ENCODE data around the gene RASIP1. TPM values are rescaled to one million over a fixed set of nuclear protein-coding genes. Genes with fewer than 3 reads are reported as not detected.

Gene RASIP1
- polyA plus RNA-seq, 1 experiment: 1.1 TPM

DNA sequence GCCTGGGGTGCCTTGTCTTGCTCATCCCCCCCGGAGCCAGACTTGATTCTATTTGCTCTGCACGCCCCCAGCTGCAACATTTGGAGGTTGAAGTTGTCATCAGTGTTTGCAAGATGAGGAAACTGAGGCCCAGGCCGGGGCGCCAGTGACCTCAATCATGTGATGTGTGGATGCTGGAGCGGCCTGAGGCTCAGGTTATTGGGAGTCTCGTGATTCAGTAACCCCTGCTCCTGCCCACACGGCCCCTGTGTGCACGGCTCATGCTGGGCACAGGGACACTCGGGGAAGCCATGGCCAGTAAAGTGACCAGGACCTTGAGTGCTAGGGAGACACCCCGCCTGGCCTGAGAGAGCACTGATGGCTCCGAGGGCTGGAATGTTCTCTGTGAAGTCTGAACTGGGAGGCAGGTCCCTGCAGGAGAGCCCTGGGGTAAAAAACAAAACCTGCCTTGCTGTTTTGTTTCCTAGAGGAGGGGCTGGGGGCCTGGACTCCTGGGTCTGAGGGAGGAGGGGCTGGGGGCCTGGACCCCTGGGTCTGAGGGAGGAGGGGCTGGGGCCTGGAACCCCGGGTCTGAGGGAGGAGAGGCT lies 16.8 kb upstream of the RASIP1 start:
- H3K27me3 ChIP-seq (ENCODE audit: control insufficient read depth, insufficient read depth, low read length): peaks cover 10% of the 10 kb centered on the region
- no peaks in the 10 kb centered on the region for H3K36me3 ChIP-seq (ENCODE audit: control insufficient read depth, insufficient read depth, low read length)
- no peak overlapping the region for H3K4me3 ChIP-seq (ENCODE audit: low read depth, low read length)
- TF ChIP-seq, protein P1, sequence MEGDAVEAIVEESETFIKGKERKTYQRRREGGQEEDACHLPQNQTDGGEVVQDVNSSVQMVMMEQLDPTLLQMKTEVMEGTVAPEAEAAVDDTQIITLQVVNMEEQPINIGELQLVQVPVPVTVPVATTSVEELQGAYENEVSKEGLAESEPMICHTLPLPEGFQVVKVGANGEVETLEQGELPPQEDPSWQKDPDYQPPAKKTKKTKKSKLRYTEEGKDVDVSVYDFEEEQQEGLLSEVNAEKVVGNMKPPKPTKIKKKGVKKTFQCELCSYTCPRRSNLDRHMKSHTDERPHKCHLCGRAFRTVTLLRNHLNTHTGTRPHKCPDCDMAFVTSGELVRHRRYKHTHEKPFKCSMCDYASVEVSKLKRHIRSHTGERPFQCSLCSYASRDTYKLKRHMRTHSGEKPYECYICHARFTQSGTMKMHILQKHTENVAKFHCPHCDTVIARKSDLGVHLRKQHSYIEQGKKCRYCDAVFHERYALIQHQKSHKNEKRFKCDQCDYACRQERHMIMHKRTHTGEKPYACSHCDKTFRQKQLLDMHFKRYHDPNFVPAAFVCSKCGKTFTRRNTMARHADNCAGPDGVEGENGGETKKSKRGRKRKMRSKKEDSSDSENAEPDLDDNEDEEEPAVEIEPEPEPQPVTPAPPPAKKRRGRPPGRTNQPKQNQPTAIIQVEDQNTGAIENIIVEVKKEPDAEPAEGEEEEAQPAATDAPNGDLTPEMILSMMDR (IDR thresholded peaks at IDR 0.05; ENCODE audit: insufficient read depth, low read depth, low read length): no peak
- DNase-seq (ENCODE audit: low read depth): no peak
- CTCF ChIA-PET: interaction anchor here (0.8 kb wide), 1 partner anchor 85 kb away, joined by 4 read pairs; no protein-coding TSS in a partner anchor
- POLR2A ChIA-PET: no interaction called here

DNA sequence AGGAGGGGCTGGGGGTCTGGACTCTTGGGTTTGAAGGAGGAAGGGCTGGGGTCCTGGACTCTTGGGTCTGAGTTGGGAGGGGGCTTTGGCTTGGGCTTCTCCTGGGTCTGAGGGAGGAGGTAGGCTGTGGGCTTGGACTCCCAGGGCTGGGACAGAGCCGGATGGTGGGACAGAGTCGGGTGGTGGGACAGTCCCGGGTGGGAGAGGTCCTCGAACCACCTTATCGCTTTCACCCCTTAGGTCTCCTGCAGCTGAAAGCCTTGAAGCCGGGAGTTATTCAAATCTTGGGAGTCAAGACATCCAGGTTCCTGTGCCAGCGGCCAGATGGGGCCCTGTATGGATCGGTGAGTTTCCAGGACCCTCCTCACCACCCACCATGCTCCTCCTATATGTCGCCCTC lies 16.3 kb upstream of the RASIP1 start:
- CTCF ChIA-PET: no interaction called here
- TF ChIP-seq, protein P1 (IDR thresholded peaks at IDR 0.05; ENCODE audit: insufficient read depth, low read depth, low read length): no peak
- H3K4me3 ChIP-seq (ENCODE audit: low read depth, low read length): no peak overlapping the region
- DNase-seq (ENCODE audit: low read depth): no peak
- H3K36me3 ChIP-seq (ENCODE audit: control insufficient read depth, insufficient read depth, low read length): no peaks in the 10 kb centered on the region
- POLR2A ChIA-PET: no interaction called here
- H3K27me3 ChIP-seq (ENCODE audit: control insufficient read depth, insufficient read depth, low read length): peaks cover 10% of the 10 kb centered on the region

DNA sequence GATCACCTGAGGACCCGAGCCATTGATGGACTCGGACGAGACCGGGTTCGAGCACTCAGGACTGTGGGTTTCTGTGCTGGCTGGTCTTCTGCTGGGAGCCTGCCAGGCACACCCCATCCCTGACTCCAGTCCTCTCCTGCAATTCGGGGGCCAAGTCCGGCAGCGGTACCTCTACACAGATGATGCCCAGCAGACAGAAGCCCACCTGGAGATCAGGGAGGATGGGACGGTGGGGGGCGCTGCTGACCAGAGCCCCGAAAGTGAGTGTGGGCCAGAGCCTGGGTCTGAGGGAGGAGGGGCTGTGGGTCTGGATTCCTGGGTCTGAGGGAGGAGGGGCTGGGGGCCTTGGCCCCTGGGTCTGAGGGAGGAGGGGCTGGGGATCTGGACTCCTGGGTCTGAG lies 15.8 kb upstream of the RASIP1 start:
- POLR2A ChIA-PET: no interaction called here
- Histone ChIP-seq H3K27me3 (ENCODE audit: control insufficient read depth, insufficient read depth, low read length) (peaks cover 10% of the 10 kb centered on the region), H3K36me3 (ENCODE audit: control insufficient read depth, insufficient read depth, low read length) (no peaks in the 10 kb centered on the region), H3K4me3 (ENCODE audit: low read depth, low read length) (no peak overlapping the region)
- DNase-seq (ENCODE audit: low read depth): no peak
- TF ChIP-seq, protein P1 (IDR thresholded peaks at IDR 0.05; ENCODE audit: insufficient read depth, low read depth, low read length): no peak
- CTCF ChIA-PET: no interaction called here

- DNase-seq (ENCODE audit: low read depth): no peak
- Histone ChIP-seq H3K27me3 (ENCODE audit: control insufficient read depth, insufficient read depth, low read length) (peaks cover 9% of the 10 kb centered on the region), H3K36me3 (ENCODE audit: control insufficient read depth, insufficient read depth, low read length) (no peaks in the 10 kb centered on the region), H3K4me3 (ENCODE audit: low read depth, low read length) (no peak overlapping the region)
- TF ChIP-seq, protein P1 (IDR thresholded peaks at IDR 0.05; ENCODE audit: insufficient read depth, low read depth, low read length): no peak
- POLR2A ChIA-PET: no interaction called here
- CTCF ChIA-PET: no interaction called here
Observed at GRCh38 chr19:48755787-48756186, 15.4 kb upstream of the RASIP1 start.

DNA sequence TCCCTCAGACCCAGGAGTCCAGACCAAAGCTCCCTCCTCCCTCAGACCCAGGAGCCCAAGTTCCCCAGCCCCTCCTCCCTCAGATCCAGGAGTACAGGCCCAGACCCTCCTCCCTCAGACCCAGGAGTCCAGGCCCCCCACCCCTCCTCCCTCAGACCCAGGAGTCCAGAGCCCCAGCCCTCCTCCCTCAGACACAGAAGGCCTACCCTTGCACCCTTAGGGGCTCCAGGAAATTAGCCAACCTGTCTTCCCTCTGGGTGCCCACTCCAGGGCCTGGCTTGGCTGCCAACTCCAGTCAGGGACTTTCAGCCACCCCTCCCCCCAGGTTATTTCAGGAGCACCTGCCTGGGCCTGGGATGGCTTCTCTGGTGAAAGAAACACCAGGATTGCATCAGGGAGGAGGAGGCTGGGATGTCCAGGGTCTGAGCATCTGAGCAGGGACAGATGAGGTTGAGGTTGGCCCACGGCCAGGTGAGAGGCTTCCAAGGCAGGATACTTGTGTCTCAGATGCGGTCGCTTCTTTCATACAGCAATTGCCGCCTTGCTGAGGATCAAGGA lies 14.8 kb upstream of the RASIP1 start, which contains the start of gene FGF21:
Gene FGF21 (plus strand): TSS at position 441 of the 558 bp plus-strand sequence. CDS start 713 bp downstream, outside the sequence.
- TF ChIP-seq, protein P1 (IDR thresholded peaks at IDR 0.05; ENCODE audit: insufficient read depth, low read depth, low read length): no peak
- POLR2A ChIA-PET: no interaction called here
- CTCF ChIA-PET: no interaction called here

More for the DNA sequence above, 14.8 kb upstream of the RASIP1 start, which contains the start of gene FGF21:
- Histone ChIP-seq H3K36me3 (ENCODE audit: control insufficient read depth, insufficient read depth, low read length) (no peaks in the 10 kb centered on the region), H3K4me3 (ENCODE audit: low read depth, low read length) (no peak within 1 kb of the TSS), H3K27me3 (ENCODE audit: control insufficient read depth, insufficient read depth, low read length) (peaks cover 9% of the 10 kb centered on the region; the same call in 1 of the 2 replicates)
- DNase-seq (ENCODE audit: low read depth): no peak
